HG03432 (cell line): ENCODE results near the gene PLCB4.
"Not testable (repeated sequence)": the region's sequence is repeated elsewhere in the genome, so short reads cannot be mapped to it uniquely, and the experiment has no call there.

Experiments
- ATAC-seq: cut with Tn5 transposase; IDR thresholded peaks from one replicate; pipeline ENCODE4 v1.9.1; 2021; ENCODE audit warnings: mild to moderate bottlenecking, moderate library complexity; ENCODE audit not compliant: unreplicated experiment

Gene PLCB4

GRCh38 chr20:9068841-9069663 is at the start of gene PLCB4:
PLCB4 (plus strand) TSS chr20:9069087; CDS start chr20:9307815, 238,728 bp downstream.
- ATAC-seq, result no peak

GRCh38 chr20:9019833-9020232 is 49.1 kb upstream of the PLCB4 start:
- ATAC-seq, result peak; percentile 46

DNA sequence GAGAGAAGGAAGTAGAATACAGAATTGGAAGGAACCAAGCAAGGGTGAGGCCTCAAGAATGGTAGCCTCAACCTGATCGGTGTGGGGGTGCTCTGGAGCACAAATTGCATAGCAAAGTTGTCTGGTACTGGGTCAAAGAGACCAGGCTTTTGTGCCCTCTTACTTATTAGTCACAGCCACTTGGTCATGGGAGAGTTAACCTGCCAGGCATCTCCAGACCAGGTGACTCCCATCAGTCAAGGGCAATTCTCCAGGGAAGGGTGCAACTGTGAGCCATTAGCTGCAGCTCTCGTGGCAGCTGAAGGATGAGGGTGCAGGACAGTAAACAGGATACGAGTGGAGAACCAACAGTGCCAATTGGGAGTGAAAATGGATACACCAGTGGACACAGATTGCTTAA is 47.7 kb upstream of the PLCB4 start:
- ATAC-seq, result no peak

DNA sequence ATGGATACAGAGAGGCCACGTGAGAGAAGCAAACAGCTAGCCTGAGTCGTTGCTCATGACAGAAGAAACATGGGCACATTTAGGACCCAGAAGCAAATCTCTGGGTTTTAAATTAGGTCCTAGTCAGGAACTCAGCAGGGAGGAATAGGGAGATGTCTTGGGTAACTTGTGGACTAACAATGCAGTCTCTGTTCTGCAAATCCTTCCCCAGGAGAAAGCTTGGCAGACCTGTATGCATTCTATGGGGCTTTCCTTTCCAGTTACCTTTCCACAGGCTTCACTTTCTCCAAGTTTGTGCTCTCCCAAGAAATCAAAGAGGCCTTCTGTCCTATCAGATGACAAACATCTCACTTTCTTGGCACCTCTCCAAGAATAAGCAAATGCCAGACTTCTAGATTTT is 47.2 kb upstream of the PLCB4 start:
- no peak for ATAC-seq

DNA sequence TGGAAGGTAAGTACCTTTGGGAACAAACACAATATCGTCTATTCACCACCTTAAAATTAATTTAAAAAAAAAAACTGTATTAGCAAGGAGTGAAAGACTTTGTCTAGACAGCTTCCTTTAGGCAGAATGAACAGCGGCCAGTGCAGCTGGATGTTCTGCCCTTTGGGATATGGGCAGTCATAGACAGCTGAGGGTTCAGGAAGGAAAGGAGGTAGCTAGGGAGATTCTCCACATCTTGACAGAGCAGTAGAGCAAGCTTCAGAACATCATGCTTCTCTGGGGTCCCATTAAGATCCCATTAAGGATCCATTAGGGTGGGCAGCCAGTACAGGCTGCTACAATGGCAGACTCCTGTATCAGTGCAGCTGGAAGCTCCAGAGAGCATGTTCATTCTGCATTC is 46.5 kb upstream of the PLCB4 start:
- ATAC-seq, result no peak

- ATAC-seq, result no peak
These were observed 44.3 kb upstream of the PLCB4 start for GRCh38 chr20:9024606-9025005.

- ATAC-seq, result no peak
These were observed 43.9 kb upstream of the PLCB4 start for GRCh38 chr20:9025011-9025410.

DNA sequence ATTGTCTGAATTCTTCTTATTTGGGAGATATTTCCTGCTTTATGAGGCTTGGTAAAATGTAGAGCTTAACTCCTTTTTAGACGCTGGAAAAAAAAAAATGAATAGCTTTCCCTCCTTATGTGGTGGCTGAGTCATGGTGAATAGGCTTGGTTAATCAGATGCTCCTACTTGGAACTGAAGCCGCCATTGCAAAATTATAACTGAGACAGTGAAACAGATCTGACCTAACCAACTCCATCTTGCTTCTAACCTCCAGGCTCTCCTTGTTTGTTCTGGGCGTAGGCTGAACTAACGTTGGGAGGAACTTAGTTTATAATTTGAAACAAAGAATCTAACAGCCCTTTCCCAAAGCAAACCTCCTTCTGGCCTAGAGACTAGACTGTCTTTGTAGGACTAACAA is 43.2 kb upstream of the PLCB4 start:
- ATAC-seq, result no peak

GRCh38 chr20:9027626-9028025 is 41.3 kb upstream of the PLCB4 start:
- ATAC-seq, result no peak

- no peak for ATAC-seq
These were observed 40.5 kb upstream of the PLCB4 start for GRCh38 chr20:9028419-9028818.

DNA sequence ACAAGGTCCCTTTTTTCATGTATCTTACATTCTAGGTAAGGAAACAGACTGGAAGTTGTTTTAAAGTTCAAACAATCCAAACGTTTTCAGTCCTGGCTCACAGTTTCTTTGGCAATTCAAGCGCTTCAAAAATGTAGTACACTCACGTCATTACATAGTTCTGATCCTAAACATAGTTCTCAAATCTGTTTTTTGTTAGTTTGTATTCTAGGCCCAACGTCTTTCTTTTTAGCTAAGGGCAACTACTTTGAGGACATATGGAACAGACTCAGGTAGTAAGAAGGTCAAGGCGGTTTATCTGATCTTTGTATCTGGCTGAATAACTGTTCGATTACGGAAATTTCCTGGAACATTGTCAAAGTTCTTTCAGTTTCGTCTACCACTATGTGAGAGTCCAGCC is 36.9 kb upstream of the PLCB4 start:
- ATAC-seq, result no peak

DNA sequence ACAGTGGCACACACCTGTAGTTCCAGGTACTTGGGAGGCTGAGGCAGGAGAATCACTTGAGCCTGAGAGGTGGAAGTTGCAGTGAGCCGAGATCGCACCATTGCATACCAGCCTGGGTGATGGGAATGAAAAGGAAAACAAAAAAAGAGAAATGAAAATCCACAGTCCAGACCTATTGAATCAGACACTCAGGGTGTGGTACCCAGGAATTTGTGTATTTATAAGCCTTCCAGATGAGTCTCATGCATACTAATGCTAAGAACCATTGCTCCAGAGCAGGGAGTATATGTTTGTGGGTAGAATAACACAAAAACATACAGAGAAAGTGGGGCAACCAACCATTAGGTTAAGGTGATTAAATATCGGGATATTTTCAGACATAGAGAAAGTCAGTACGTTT is 36.1 kb upstream of the PLCB4 start:
- ATAC-seq, result no peak

DNA sequence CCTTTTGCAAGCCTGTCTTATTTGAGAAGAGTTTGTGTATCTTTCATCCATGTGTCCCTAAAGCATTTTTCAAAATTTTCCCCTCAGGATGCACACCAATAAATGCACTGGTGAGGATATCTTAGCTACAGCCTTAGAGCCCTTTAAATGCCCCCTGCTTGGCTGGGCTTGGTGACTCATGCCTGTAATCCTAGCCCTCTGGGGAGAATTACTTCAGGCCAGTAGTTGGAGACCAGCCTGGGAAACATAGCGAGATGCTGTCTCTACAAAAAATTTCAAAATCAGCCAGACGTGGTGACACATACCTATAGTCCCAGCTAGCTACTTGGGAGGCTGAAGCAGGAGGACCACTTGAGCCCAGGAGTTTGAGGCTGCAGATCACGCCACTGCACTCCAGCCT is 33.8 kb upstream of the PLCB4 start:
- ATAC-seq, result no peak

GRCh38 chr20:9036593-9036992 is 32.3 kb upstream of the PLCB4 start:
- no peak for ATAC-seq

GRCh38 chr20:9038791-9039535 is 29.9 kb upstream of the PLCB4 start:
- no peak for ATAC-seq

DNA sequence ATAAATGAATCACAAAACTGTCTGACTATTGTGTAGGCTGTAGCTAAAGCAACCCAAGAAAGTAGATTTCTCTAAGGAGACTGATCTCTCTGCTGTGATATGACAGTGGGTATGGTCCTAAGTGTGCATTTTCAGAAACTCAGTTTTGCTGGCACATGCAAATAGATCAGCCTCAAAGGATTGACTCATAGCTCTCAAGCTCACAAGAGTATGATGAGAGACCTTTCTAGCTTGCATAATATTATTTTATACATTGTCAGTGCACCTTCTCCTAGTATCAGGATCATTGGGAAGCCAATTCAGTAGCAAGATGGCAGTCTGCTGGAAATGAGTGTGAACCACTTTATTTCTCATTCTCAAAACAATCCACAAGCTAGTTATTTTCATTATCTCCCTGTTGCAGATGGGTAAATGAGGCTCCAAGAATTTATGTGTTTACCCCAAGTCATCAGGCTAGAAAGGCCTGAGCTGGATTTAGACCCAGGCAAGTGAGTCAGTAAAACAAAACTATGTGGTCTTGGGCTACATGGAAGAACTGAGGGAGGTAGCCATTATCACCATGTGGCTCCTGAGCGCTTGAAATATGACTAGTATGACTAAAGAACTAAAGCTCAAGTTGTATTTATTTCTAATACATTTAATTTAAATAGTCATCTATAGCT is 27.9 kb upstream of the PLCB4 start:
- ATAC-seq, result no peak

DNA sequence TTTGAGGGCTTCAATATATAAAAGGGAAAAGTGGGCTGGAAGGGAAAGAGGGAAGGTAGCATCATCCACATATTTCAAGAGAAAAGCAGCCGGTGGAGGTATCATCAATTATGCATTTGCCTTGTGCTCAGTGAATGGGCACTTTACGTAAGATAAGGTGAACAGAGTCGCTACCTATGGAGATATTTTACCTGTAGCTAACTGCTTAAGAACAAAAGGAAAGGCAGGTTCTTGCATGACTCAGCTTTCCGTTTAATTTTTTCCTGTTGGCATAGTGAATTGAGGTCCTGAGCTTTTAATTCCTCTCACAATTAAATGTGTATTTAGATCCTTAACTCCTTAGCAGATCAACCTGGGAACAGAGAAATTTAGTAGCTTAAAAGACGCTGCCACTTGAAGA is 25.5 kb upstream of the PLCB4 start:
- no peak for ATAC-seq

DNA sequence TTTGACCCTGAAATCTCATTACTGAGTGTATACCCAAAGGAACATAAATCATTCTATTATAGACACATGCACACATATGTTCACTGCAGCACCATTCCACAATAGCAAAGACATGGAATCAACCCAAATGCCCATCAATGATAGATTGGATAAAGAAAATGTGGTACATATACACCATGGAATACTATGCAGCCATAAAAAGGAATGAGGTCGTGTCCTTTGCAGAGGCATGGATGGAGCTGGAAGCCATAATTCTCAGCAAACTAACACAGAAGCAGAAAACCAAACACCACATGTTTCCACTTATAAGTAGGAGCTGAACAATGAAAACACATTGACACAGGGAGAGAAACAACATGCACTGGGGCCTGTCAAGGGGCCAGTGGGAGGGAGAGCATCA is 21.0 kb upstream of the PLCB4 start:
- ATAC-seq, result not testable (repeated sequence)

GRCh38 chr20:9051508-9051907 is 17.4 kb upstream of the PLCB4 start:
- ATAC-seq, result no peak

GRCh38 chr20:9052136-9052535 is 16.8 kb upstream of the PLCB4 start:
- no peak for ATAC-seq

GRCh38 chr20:9053108-9053507 is 15.8 kb upstream of the PLCB4 start:
- ATAC-seq, result no peak

GRCh38 chr20:9054176-9054575 is 14.7 kb upstream of the PLCB4 start:
- ATAC-seq, result no peak
